Camera-type eye (tissue), 1 donor: ENCODE results near the gene ARPC1B. TPM values are rescaled to one million over a fixed set of nuclear protein-coding genes. Genes with fewer than 3 reads are reported as not detected.

Source experiments
- total RNA-seq: library from RNA; depleted of rRNA; stranded (reverse); fragments of >200 nt; gene quantifications from one replicate; pipeline ENCODE4 v1.2.3, GENCODE V29; 2014

ARPC1B gene
- 41.9 TPM for total RNA-seq

GRCh38 chr7:99374111-99375064, at the start of gene ARPC1B:
TSS of gene ARPC1B (plus strand) at chr7:99374730. CDS start at chr7:99385715, 10,985 bp downstream.

DNA sequence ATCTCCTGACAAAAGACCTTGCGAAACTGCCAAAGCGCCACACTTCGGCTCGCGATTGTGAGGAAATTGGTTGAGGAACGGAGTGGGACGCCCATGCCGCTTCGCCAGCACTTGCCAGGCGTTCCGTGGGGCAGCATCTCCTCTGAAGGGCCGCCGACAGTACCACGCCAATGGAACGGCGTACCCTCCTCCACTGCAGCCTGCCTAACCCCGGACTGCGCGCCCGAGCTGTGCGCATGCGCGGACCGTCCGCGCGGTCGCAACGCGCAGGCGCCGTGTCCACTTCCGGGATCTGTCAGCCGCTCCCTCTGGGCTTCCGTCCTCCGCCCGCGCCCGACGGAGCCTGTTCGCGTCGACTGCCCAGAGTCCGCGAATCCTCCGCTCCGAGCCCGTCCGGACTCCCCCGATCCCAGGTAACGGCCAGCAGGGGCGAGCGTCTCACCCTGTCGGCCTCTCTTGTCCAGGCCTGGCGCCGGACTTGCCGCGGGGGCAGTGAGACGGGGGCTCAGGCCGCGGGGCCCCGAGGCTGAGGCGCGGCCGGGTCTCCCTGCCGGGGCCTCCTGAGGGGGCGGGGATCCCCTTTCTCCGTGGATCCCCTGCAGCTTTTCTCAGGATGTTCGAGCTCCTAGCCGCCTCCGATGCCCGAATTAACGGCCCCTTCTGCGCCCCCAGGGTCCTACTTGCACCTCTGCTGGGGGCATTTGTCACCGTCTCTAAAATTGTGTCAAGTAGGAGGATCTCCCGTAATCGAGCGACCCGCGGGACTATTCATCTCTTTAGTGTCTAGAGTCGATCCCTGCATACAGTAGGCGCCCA, 48.7 kb upstream of the ARPC1B start, which contains the start of gene ARPC1A:
Gene ARPC1A (plus strand): TSS at position 307 of the 816 bp plus-strand sequence. CDS start 7,456 bp downstream, outside the sequence.

DNA sequence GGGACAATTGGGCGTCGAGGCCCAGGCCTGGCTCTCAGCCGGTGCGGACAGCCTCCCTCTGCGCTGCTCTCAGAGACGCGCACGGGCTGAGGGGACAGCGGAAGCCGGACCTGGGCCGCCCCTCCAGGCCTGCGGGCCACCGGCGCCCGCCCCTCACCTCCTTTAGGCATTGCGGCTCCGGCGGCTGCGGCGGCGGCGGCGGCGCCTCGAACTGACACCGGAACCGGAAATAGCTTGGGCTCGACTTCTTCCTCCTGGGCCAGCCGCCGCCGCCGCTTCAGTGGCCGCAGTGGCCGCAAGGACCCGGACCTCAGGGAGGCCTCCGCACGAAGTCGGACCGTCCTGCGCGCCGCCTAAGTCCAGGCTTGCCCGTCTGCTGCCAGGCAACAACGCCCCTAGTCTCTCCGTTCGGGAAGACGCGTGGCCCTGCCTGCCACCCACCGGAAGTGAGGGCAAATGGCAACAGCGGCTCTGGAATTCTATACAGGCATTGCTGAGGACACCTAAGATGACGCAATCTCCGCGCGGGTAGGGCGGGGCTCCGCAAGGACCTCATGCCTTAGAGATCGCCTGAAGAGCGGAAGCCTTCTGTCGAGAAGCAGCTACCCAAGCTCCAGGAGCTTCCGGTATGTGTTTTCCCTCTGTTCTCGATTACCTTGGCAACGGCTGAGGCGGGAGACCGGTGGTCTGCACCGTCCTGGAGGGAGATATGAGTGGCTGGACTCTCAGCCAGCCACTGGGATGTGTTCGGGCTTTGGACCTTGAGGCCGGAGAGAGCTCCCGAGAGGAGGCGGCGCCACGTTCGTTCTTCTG, 34.1 kb downstream of the ARPC1B start, which contains the start of the genes BUD31 and PDAP1:
Gene BUD31 (plus strand): TSS at position 591 of the 813 bp plus-strand sequence. CDS start 2,124 bp downstream, outside the sequence.
Gene PDAP1 (minus strand): TSS at position 219 of the 813 bp plus-strand sequence. CDS start 49 bp downstream, at position 170.

GRCh38 chr7:99438573-99439480, 64.3 kb downstream of the ARPC1B start, which contains the start of the genes CPSF4 and PTCD1:
TSS of gene CPSF4 (plus strand) at chr7:99438943. CDS start at chr7:99439083, 140 bp downstream.
TSS of gene PTCD1 (minus strand) at chr7:99438798. CDS start at chr7:99435242, 3,556 bp downstream.

Other genes with a start within 250 kb of the ARPC1B start
- gene SMURF1, start 230.6 kb upstream of the ARPC1B start, total RNA-seq = 25.9 TPM
- not detected for gene KPNA7, start 166.6 kb upstream of the ARPC1B start, total RNA-seq
- not detected for gene MYH16, start 101.9 kb upstream of the ARPC1B start, total RNA-seq
- gene ARPC1A, start 48.8 kb upstream of the ARPC1B start, total RNA-seq = 74.1 TPM
- gene PDAP1, start 33.9 kb downstream of the ARPC1B start, total RNA-seq = 58.3 TPM
- 43.3 TPM for gene BUD31, start 34.2 kb downstream of the ARPC1B start, total RNA-seq
- gene PTCD1, start 64.1 kb downstream of the ARPC1B start, total RNA-seq = 8.8 TPM
- gene CPSF4, start 64.2 kb downstream of the ARPC1B start, total RNA-seq = 26.4 TPM
- 513 TPM for gene ATP5MF, start 91.4 kb downstream of the ARPC1B start, total RNA-seq
- gene ZNF789, start 98.2 kb downstream of the ARPC1B start, total RNA-seq = 32.5 TPM
- gene ZNF394, start 125.6 kb downstream of the ARPC1B start, total RNA-seq = 35.1 TPM
- 19.4 TPM for gene ZKSCAN5, start 129.9 kb downstream of the ARPC1B start, total RNA-seq
- 21.8 TPM for gene FAM200A, start 177.4 kb downstream of the ARPC1B start, total RNA-seq
- 113 TPM for gene ZNF655, start 183.9 kb downstream of the ARPC1B start, total RNA-seq
- not detected for gene TMEM225B, start 223.5 kb downstream of the ARPC1B start, total RNA-seq
- 29.7 TPM for gene ZSCAN25, start 242.2 kb downstream of the ARPC1B start, total RNA-seq